Activated T-cell treated with anti-CD3 and anti-CD28 coated beads, Interleukin-2, amount 50 U/mL, for 72 hours (primary cell): ENCODE results near the gene NBPF1. TPM values are rescaled to one million over a fixed set of nuclear protein-coding genes. Genes with fewer than 3 reads are reported as not detected.
"Not testable (repeated sequence)": the region's sequence is repeated elsewhere in the genome, so short reads cannot be mapped to it uniquely, and the experiment has no call there.

Experiments
- ATAC-seq, 2 donors: fragments of 150-1000 bp; cut with Tn5 transposase; replicated peaks in 1 of 2; 2 replicates each; pipeline ENCODE4 v1.10.0; 2021; ENCODE audit warnings: moderate library complexity in 2 of 2, mild to moderate bottlenecking in 1 of 2
- DNase-seq, 2 donors: peaks; one replicate each; pipeline ENCODE4 v3.0.0; 2021 to 2022; ENCODE audit warnings: mixed read lengths in 1 of 2
- H3K27ac Mint-ChIP-seq: one replicate; pipeline ENCODE4 v1.8.0; 2022; ENCODE audit warnings: mild to moderate bottlenecking, moderate library complexity, mixed read lengths
- H3K27me3 Mint-ChIP-seq: one replicate; pipeline ENCODE4 v1.8.0; 2022; ENCODE audit warnings: low read depth, mixed read lengths
- H3K36me3 Mint-ChIP-seq, 2 donors: one replicate each; pipeline ENCODE4 v1.8.0; 2022; ENCODE audit warnings: mixed read lengths in 2 of 2, mild to moderate bottlenecking in 1 of 2; ENCODE audit not compliant: insufficient read depth in 2 of 2
- H3K4me1 Mint-ChIP-seq: one replicate; pipeline ENCODE4 v1.8.0; 2022; ENCODE audit warnings: low read depth, mixed read lengths
- H3K4me3 Mint-ChIP-seq, 2 donors: one replicate each; pipeline ENCODE4 v1.8.0; 2022; ENCODE audit warnings: mild to moderate bottlenecking in 2 of 2, mixed read lengths in 2 of 2, moderate library complexity in 2 of 2
- H3K9me3 Mint-ChIP-seq, 2 donors: one replicate each; pipeline ENCODE4 v1.8.0; 2022; ENCODE audit warnings: mixed read lengths in 2 of 2
- total RNA-seq, 2 donors: library from RNA; stranded (reverse); gene quantifications; one replicate each; pipeline ENCODE4 v1.2.3, GENCODE V29; 2022

The NBPF1 gene
- total RNA-seq, 2 donors from 2014 or later: 14.7 to 17.6 TPM

DNA sequence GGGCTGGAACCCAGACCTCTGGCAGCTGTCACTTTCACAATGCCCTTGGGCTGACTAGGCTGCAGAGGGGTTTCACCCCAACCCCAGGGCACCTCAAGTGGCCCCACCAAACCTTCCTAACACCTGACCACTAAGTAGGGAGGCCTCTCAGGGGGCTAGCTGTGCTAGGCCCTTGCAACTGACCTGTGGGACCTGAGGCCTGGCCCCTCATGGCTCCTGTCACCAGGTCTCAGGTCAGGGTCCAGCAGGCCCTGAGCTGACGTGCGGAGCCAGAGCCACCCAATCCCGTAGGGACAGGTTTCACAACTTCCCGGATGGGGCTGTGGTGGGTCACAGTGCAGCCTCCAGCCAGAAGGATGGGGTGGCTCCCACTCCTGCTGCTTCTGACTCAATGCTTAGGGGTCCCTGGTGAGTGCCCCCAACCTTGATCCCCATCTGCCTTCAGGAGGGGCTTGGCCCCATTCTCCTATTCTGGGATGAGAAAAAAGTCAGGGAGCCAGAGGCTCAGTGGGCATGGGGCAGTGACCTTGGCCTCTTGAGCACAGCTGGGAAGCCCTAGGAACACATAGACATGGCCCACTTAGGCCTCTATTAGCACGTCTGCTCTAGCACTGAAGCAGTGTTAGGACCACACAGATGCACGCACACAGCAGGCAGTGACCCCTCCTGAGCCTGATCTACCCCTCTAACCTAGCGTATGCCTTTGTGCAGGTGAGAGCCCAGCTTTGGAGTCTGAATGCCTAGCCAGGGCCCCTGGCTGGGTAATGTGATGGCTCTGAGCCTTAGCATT lies 32.1 kb upstream of the NBPF1 start:
- H3K4me1 Mint-ChIP-seq, H3K36me3 Mint-ChIP-seq, H3K9me3 Mint-ChIP-seq, H3K27me3 Mint-ChIP-seq, H3K4me3 Mint-ChIP-seq, H3K27ac Mint-ChIP-seq: not testable (repeated sequence)
- DNase-seq: peak in 1 of 2 donors; percentile 2
- ATAC-seq: peak; percentile 1 to 3

DNA sequence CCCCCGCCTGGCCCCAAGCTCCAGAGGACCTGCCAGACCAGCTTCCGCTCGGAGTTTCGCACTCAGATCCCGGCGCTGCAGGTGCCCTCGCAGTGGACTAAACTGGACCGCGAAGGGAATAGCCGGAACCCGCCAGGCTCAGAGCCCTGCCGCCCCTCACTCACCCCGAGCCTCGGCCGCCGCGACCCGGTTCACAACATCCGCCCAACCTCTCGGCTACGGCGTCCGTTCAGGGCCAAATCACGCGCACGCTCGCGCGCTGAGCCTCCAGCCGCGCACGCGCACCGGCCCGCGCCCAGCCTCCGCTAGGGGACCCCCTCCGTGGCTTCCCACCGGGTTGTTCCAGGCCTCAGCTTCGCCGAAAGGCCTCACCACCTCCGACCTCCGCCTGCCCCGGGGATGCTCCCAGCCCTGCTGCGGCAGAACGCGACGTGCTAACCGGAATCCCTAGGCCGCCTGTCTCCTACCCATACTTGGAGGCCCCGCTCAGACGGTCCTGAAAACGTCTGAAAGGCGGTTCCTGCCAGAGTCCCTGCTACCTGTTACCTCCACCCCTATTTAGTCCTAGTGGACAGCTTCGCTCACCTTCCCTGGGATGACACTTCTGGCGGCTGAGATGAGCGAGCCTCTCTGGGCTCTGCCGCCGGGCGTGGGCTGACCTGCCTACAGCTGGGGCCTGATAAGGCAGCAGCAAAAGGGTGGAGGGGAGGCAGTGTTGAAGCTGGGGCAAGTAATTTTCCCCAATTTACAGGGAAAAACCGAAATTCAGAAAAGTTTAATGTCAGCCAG lies 31.3 kb upstream of the NBPF1 start:
- not testable (repeated sequence) for H3K27ac Mint-ChIP-seq, H3K27me3 Mint-ChIP-seq, H3K9me3 Mint-ChIP-seq, H3K4me1 Mint-ChIP-seq, H3K4me3 Mint-ChIP-seq, H3K36me3 Mint-ChIP-seq
- peak; percentile 100 for DNase-seq
- ATAC-seq: peak; percentile 89 to 92

DNA sequence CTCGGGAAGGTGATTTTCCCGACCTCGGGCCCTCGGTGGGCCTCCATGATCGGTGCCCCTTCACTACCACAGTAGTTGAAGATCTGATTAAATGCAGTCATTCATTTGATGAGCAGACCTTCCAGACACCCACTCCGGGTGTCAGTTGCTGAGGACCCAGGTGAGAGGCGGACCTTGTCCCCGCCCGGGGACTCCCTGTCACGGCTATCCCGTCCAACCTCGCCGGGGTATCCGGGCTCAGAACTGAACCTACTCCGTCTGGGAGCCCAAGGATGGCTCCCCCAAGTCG lies 30.8 kb upstream of the NBPF1 start:
- peak; percentile 51 to 53 for ATAC-seq

GRCh38 chr1:16643476-16644192 lies 30.3 kb upstream of the NBPF1 start:
- not testable (repeated sequence) for H3K4me1 Mint-ChIP-seq, H3K36me3 Mint-ChIP-seq, H3K27me3 Mint-ChIP-seq, H3K9me3 Mint-ChIP-seq, H3K4me3 Mint-ChIP-seq, H3K27ac Mint-ChIP-seq
- peak; percentile 3 to 28 for DNase-seq
- ATAC-seq: peak; percentile 6 to 8

More for the DNA sequence above, 30.8 kb upstream of the NBPF1 start:
- Mint-ChIP-seq H3K4me3 (no peak overlapping the region), H3K9me3 (no peaks in the 10 kb centered on the region), H3K4me1 (no peaks in the 10 kb centered on the region), H3K36me3 (no peaks in the 10 kb centered on the region), H3K27ac (no peak overlapping the region), H3K27me3 (no peaks in the 10 kb centered on the region)
- DNase-seq: no peak

GRCh38 chr1:16643001-16643411 lies 29.6 kb upstream of the NBPF1 start:
- ATAC-seq: not testable (repeated sequence)

GRCh38 chr1:16642025-16642966 lies 28.9 kb upstream of the NBPF1 start:
- DNase-seq: peak; percentile 3 to 9

More at GRCh38 chr1:16643001-16643411, 29.6 kb upstream of the NBPF1 start:
- H3K27me3 Mint-ChIP-seq, H3K36me3 Mint-ChIP-seq, H3K4me3 Mint-ChIP-seq, H3K27ac Mint-ChIP-seq, H3K4me1 Mint-ChIP-seq, H3K9me3 Mint-ChIP-seq: not testable (repeated sequence)
- DNase-seq: peak; percentile 8 to 12

GRCh38 chr1:16641159-16641975 lies 28.0 kb upstream of the NBPF1 start:
- ATAC-seq, H3K27me3 Mint-ChIP-seq, H3K4me1 Mint-ChIP-seq, H3K4me3 Mint-ChIP-seq, H3K27ac Mint-ChIP-seq, H3K9me3 Mint-ChIP-seq, H3K36me3 Mint-ChIP-seq: not testable (repeated sequence)
- peak in 1 of 2 donors; percentile 1 for DNase-seq

More at GRCh38 chr1:16642025-16642966, 28.9 kb upstream of the NBPF1 start:
- not testable (repeated sequence) for H3K9me3 Mint-ChIP-seq, H3K4me3 Mint-ChIP-seq, H3K27me3 Mint-ChIP-seq, H3K4me1 Mint-ChIP-seq, ATAC-seq, H3K36me3 Mint-ChIP-seq
- peak overlapping the region; percentile 47 for H3K27ac Mint-ChIP-seq

- not testable (repeated sequence) for ATAC-seq, H3K4me3 Mint-ChIP-seq, H3K27ac Mint-ChIP-seq, H3K9me3 Mint-ChIP-seq, H3K4me1 Mint-ChIP-seq, H3K27me3 Mint-ChIP-seq, H3K36me3 Mint-ChIP-seq
- DNase-seq: peak; percentile 0 to 10
These were observed 26.0 kb upstream of the NBPF1 start for GRCh38 chr1:16639091-16640031.

DNA sequence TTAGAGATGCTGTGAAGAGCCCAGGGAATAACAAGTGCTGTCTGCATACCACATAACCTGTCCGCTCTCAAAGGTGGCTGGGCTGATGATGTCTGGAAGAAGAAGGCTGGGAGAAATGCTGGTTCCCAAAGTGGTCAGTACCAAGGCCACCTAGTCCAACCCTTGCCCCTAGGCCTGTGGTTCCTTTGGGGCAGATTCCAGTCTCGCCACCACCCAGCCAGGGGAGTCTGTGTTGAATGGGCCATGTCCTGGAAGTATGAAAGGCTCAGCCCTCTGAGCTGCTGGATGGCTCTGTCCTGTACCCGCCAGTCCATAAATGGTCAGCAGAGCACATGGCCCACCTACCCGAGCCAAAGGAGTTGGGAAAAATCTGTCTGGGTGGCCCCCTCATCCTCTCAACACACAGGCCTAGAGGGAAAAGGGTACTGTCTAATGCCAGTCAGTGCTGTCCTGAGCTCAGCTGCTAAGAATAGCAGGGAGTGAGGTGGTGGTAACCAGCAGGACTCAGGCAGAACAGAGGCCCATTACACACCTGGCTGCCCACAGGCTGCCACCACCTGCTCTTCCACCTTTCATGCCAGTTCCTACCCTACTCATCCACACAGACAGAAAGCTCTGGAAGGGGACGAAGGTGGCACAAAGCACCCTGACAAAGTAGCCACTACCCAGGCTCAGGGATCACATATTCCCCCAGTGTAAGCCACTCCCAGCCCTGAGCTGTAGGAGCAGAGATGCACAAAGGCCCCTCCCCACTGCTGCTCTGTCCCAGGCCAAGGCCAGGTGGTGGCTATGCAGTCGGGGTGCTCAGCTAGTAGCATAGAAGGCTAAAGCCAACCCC lies 24.8 kb upstream of the NBPF1 start:
- H3K27ac Mint-ChIP-seq, H3K4me3 Mint-ChIP-seq, DNase-seq, H3K36me3 Mint-ChIP-seq, H3K27me3 Mint-ChIP-seq, H3K9me3 Mint-ChIP-seq, H3K4me1 Mint-ChIP-seq: not testable (repeated sequence)
- peak; percentile 10 to 12 for ATAC-seq

DNA sequence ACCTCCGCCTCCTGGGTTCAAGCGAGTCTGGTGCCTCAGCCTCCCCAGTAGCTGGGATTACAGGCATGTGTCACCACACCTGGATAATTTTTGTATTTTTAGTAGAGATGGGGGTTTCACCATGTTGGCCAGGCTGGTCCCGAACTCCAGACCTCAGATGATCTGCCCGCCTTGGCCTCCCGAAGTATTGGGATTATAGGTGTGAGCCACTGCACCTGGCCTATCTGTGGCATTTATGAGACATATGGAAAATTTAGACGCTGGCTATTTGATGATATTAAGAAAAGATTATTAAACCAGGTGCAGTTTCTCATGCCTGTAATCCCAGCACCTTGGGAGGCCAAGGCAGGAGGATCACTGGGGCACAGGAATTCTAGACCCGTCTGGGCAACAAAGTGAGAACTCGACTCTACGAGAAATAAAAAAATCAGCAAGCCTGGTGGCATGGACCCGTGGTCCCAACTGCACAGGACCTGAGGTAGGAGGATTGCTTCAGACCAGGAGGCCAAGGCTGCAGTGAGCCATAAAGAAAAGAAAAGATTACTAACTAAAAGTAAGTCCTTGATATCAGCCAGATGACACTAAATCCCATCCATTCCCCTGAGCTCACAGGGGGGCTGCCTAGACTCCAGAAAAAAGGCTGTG lies 23.3 kb upstream of the NBPF1 start:
- not testable (repeated sequence) for H3K27me3 Mint-ChIP-seq, H3K4me1 Mint-ChIP-seq, H3K9me3 Mint-ChIP-seq, H3K27ac Mint-ChIP-seq, H3K4me3 Mint-ChIP-seq, H3K36me3 Mint-ChIP-seq, DNase-seq, ATAC-seq
